NB4 (cell line): Measurements from ENCODE around the gene ANGPTL5.

ENCODE experiments used
- CTCF ChIP-seq: IDR thresholded peaks from one replicate; pipeline ENCODE4 v1.5.1; 2012; ENCODE audit warnings: low read depth, low read length
- MYC ChIP-seq: IDR thresholded peaks from 2 replicates; pipeline ENCODE4 v1.6.1; 2011; ENCODE audit warnings: low read depth, low read length
- POLR2A ChIP-seq: IDR thresholded peaks from 2 replicates; pipeline ENCODE4 v1.6.1; 2011; ENCODE audit warnings: mild to moderate bottlenecking; ENCODE audit not compliant: insufficient read length; ENCODE audit errors: extremely low read depth
- TF ChIP-seq, protein P1 (sequence below): IDR thresholded peaks from 2 replicates; pipeline ENCODE4 v1.6.1; 2011; ENCODE audit warnings: low read depth, low read length

DNA sequence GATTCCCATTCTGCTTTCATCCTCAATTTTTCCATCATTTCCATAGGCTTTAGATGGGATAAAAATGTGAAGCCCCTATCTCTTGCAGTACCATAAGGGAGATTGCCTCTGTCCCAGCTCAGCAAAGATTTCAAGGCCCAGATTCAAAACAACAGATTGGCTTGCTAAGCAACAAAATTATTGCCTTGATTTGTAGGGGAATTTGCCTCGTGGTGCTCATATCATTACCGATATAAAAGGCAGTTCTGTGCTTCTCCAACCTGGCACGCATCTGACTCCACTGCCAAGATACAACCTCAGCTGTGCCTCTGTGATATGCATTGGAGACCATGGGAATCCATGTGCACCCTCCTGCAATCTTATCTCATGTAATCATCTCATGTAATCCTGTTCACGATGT lies 26.6 kb downstream of the ANGPTL5 start:
- TF ChIP-seq POLR2A (no peak), CTCF (no peak), MYC (no peak)
- TF ChIP-seq, protein P1, sequence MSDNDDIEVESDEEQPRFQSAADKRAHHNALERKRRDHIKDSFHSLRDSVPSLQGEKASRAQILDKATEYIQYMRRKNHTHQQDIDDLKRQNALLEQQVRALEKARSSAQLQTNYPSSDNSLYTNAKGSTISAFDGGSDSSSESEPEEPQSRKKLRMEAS = no peak
